Gastroesophageal sphincter (tissue), 3 donors: Measurements from ENCODE around the gene ACAP3.

Source experiments
- POLR2AphosphoS5 ChIP-seq: sonication (generic); formaldehyde crosslinking; IDR thresholded peaks from one replicate; pipeline ENCODE4 v1.6.1; 2017; ENCODE audit warnings: antibody characterized with exemption
- TF ChIP-seq, protein P1 (sequence below), 4 experiments: fragments of 200-600 bp in 2 of 4; fragments of 450-650 bp in 2 of 4; sonication (generic) in 1 of 4; IDR thresholded peaks; one replicate each; pipeline ENCODE4 v1.5.1; 2017 to 2019; ENCODE audit warnings: antibody characterized with exemption in 4 of 4, mild to moderate bottlenecking in 2 of 4, moderate library complexity in 2 of 4

- no peak for TF ChIP-seq POLR2AphosphoS5
- TF ChIP-seq, protein P1, sequence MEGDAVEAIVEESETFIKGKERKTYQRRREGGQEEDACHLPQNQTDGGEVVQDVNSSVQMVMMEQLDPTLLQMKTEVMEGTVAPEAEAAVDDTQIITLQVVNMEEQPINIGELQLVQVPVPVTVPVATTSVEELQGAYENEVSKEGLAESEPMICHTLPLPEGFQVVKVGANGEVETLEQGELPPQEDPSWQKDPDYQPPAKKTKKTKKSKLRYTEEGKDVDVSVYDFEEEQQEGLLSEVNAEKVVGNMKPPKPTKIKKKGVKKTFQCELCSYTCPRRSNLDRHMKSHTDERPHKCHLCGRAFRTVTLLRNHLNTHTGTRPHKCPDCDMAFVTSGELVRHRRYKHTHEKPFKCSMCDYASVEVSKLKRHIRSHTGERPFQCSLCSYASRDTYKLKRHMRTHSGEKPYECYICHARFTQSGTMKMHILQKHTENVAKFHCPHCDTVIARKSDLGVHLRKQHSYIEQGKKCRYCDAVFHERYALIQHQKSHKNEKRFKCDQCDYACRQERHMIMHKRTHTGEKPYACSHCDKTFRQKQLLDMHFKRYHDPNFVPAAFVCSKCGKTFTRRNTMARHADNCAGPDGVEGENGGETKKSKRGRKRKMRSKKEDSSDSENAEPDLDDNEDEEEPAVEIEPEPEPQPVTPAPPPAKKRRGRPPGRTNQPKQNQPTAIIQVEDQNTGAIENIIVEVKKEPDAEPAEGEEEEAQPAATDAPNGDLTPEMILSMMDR (IDR thresholded peaks at IDR 0.05), result no peak
These were observed 2.8 kb upstream of the ACAP3 start for GRCh38 chr1:1310476-1311053.
